Ovary (tissue), 10 donors: ENCODE results near the gene NUBPL. TPM values are rescaled to one million over a fixed set of nuclear protein-coding genes. Genes with fewer than 3 reads are reported as not detected.

Experiments
- DNase-seq, 5 donors: peaks; one replicate each; pipeline ENCODE4 v3.0.0-alpha.2; 2019 to 2020
- H3K27ac ChIP-seq, 2 donors: fragments of 200-600 bp; one replicate each; pipeline versions ENCODE4 v1.5.1 to v1.8.0; 2019 to 2022
- H3K27me3 ChIP-seq: fragments of 200-600 bp; one replicate; pipeline ENCODE4 v1.8.0; 2022
- H3K36me3 ChIP-seq: fragments of 200-600 bp; sonication (generic); one replicate; pipeline ENCODE4 v1.5.1; 2019
- H3K4me1 ChIP-seq: one replicate; pipeline ENCODE4 v1.8.1; 2013; ENCODE audit warnings: mild to moderate bottlenecking, moderate library complexity; ENCODE audit not compliant: insufficient read depth
- H3K4me3 ChIP-seq: fragments of 200-600 bp; sonication (generic); one replicate; pipeline ENCODE4 v1.5.1; 2017
- H3K9me3 ChIP-seq, 2 donors: fragments of 200-600 bp in 1 of 2; sonication (generic) in 1 of 2; one replicate each; pipeline versions ENCODE4 v1.5.1 to v1.8.1; 2013 to 2019; ENCODE audit warnings: mild to moderate bottlenecking in 1 of 2, moderate library complexity in 1 of 2
- EP300 ChIP-seq: sonication (generic); formaldehyde crosslinking; IDR thresholded peaks from one replicate; pipeline ENCODE4 v1.6.1; 2017; ENCODE audit warnings: antibody characterized with exemption
- POLR2A ChIP-seq: fragments of 450-650 bp; IDR thresholded peaks from one replicate; pipeline ENCODE4 v1.6.1; 2017; ENCODE audit warnings: antibody characterized with exemption, mild to moderate bottlenecking, moderate library complexity
- WGBS, 3 donors: extraction: QIAGEN DNeasy Blood & Tissue Kit in 1 of 3; methylation state at CpG; one replicate each; pipeline versions ENCODE4 v1.1.5 to v1.1.7; 2013 to 2017; 5-methylcytosine and 5-hydroxymethylcytosine counted together
- intact Hi-C, 4 donors: fragments of 100-400 bp; cut with DNase I; formaldehyde crosslinking; loops; one replicate each; pipeline versions ENCODE4 v1.11.0 to v1.15.1; 2022 to 2023
- long read RNA-seq, 3 donors: library from polyadenylated mRNA in 2 of 3; unstranded in 2 of 3; transcript quantifications; one replicate each; pipeline ENCODE4 v2.0.0 and lab custom pipeline, GENCODE V29; 2021 to 2026
- polyA plus RNA-seq, 2 donors: library from polyadenylated mRNA; stranded (reverse); fragments of 200-250 nt in 1 of 2; fragments of 350-450 nt in 1 of 2; fragmentation: Illumina TruSeq in 1 of 2; extraction: RNeasy Lipid Tissue Mini Kit (QIAGEN cat#74804) in 1 of 2; gene quantifications; one replicate each; pipeline ENCODE4 v1.2.3, GENCODE V29; 2013 to 2014
- total RNA-seq, 7 donors: library from RNA; depleted of rRNA in 2 of 7; stranded (reverse); fragments of >200 nt in 2 of 7; fragmentation: NEBNext Ultra II Directional in 3 of 7; extraction: Animal tissue kit (Norgen Biotek cat#: 25700) in 3 of 7; gene quantifications; one replicate each; pipeline versions ENCODE4 v1.1.0 to v1.2.4, GENCODE V29; 2016 to 2023
- TF ChIP-seq, protein P1 (sequence below), 3 donors: fragments of 450-650 bp in 2 of 3; fragments of 200-600 bp in 1 of 3; IDR thresholded peaks; one replicate each; pipeline versions ENCODE4 v1.5.1 to v1.8.0; 2016 to 2022; ENCODE audit warnings: antibody characterized with exemption in 3 of 3, mild to moderate bottlenecking in 1 of 3
- donor health status: DM: no; HTN: no; CAD: no; lungs with moderate emphysema.
- donor health status: DM: no; HTN: no; CAD: no.
- donor health status: Bipolar disorder and iron deficiency.
- donor health status: DM: yes; HTN: yes; CAD: no.
- donor health status: DM: no; HTN: no; CAD: no.
- donor health status: DM: yes; HTN: yes; CAD: no.

NUBPL gene, protein sequence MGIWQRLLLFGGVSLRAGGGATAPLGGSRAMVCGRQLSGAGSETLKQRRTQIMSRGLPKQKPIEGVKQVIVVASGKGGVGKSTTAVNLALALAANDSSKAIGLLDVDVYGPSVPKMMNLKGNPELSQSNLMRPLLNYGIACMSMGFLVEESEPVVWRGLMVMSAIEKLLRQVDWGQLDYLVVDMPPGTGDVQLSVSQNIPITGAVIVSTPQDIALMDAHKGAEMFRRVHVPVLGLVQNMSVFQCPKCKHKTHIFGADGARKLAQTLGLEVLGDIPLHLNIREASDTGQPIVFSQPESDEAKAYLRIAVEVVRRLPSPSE
- 10 to 100 TPM in 6 of 7 donors, 1 to 10 TPM in 1; 9.8 to 17.6 (median 14.0) TPM for total RNA-seq
- 10 to 100 TPM in 1 of 2 donors, 1 to 10 TPM in 1; 5.8 to 12.0 TPM for polyA plus RNA-seq
- long read RNA-seq, donor 1, transcript NUBPL-201 (11 exons, 3,049 nt), result major isoform, 40 of 54 reads
- long read RNA-seq, donor 1, partial matches to known transcripts, result 6 of 54 reads
- long read RNA-seq, donor 1, other reads (novel, unspliced or antisense), result 8 of 54 reads
- long read RNA-seq, donor 2, full-length matches to known transcripts, result 11 of 11 reads
- long read RNA-seq, donor 2, partial matches to known transcripts, result 0 of 11 reads
- long read RNA-seq, donor 2, other reads (novel, unspliced or antisense), result 0 of 11 reads
- long read RNA-seq, donor 3, transcript NUBPL-201 (11 exons, 3,049 nt), result major isoform, 10 of 12 reads
- long read RNA-seq, donor 3, partial matches to known transcripts, result 0 of 12 reads
- long read RNA-seq, donor 3, other reads (novel, unspliced or antisense), result 2 of 12 reads

DNA sequence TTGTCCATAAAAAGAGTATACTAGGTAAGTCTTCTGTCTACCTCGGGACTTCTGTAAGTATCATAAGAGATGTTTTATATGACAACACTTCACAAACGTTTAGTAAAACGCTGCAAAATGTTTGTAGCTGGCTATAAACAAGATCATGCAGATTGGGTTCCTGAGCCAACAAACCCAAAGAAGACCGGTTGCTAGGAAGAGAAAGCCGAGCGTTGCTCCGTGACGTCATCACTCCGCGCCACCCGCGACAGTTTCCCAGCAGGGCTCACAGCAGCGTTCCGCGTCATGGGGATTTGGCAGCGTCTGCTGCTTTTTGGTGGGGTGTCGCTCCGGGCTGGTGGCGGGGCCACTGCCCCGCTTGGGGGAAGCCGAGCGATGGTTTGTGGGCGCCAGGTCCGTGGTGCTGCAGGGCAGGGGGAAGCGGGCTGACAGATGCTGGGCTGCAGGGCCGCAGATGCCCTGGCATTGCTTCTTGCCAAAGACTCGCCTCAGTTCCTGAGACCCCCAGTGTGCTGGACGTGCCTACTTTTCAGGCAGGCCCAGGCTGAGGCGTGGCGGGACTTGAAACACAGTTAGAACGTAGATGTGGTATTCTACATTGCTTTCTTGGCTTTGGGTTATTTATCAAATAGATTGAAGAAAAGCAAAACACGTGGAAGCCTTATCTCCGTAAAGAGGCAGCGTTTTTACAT lies at the start of gene NUBPL:
NUBPL (plus strand) TSS at position 250 of the 692 bp plus-strand sequence; CDS start at position 286, 36 bp downstream.
- peak; percentile 15 for TF ChIP-seq EP300
- TF ChIP-seq, protein P1, sequence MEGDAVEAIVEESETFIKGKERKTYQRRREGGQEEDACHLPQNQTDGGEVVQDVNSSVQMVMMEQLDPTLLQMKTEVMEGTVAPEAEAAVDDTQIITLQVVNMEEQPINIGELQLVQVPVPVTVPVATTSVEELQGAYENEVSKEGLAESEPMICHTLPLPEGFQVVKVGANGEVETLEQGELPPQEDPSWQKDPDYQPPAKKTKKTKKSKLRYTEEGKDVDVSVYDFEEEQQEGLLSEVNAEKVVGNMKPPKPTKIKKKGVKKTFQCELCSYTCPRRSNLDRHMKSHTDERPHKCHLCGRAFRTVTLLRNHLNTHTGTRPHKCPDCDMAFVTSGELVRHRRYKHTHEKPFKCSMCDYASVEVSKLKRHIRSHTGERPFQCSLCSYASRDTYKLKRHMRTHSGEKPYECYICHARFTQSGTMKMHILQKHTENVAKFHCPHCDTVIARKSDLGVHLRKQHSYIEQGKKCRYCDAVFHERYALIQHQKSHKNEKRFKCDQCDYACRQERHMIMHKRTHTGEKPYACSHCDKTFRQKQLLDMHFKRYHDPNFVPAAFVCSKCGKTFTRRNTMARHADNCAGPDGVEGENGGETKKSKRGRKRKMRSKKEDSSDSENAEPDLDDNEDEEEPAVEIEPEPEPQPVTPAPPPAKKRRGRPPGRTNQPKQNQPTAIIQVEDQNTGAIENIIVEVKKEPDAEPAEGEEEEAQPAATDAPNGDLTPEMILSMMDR (IDR thresholded peaks at IDR 0.05), result no peak
- TF ChIP-seq POLR2A, result peak; percentile 36
- Histone ChIP-seq H3K4me1 (no peaks in the 10 kb centered on the region), H3K9me3 (no peaks in the 10 kb centered on the region), H3K27ac (peak within 1 kb of the TSS in 1 of 2 donors; percentile 51), H3K36me3 (no peaks in the 10 kb centered on the region), H3K27me3 (no peaks in the 10 kb centered on the region), H3K4me3 (peak within 1 kb of the TSS; percentile 87)
- intact Hi-C loops, result no loop called here
- WGBS, 3 donors, result 0% methylated on average over 32 to 34 of the region's 34 CpGs
- DNase-seq, result peak; percentile 92 to 97 (median 96)

DNA sequence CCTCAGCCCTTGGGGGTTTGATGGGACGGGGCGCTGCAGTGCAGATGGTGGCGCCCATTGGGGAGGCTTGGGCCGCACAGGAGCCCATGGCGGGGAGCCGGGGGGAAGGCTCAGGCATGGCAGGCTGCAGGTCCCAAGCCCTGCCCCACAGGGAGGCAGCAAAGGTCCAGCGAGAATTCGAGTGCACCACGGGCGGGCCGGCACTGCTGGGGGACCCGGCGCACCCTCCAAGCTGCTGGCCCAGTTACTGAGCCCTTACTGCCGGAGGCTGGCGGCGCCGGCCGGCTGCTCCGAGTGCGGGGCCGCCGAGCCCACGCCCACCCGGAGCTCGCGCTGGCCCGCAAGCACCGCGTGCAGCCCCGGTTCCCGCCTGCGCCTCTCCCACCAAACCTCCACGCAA lies 34.1 kb upstream of the NUBPL start:
- Histone ChIP-seq H3K4me3 (no peak overlapping the region), H3K36me3 (no peaks in the 10 kb centered on the region), H3K27me3 (no peaks in the 10 kb centered on the region), H3K9me3 (no peaks in the 10 kb centered on the region), H3K27ac (no peak overlapping the region), H3K4me1 (no peaks in the 10 kb centered on the region)
- intact Hi-C loops, result no loop called here
- TF ChIP-seq POLR2A (no peak), EP300 (no peak)
- TF ChIP-seq, protein P1 (IDR thresholded peaks at IDR 0.05), result no peak
- no peak for DNase-seq
- WGBS, 3 donors, result 94 to 98% (median 96%) methylated on average over 28 to 33 of the region's 33 CpGs

DNA sequence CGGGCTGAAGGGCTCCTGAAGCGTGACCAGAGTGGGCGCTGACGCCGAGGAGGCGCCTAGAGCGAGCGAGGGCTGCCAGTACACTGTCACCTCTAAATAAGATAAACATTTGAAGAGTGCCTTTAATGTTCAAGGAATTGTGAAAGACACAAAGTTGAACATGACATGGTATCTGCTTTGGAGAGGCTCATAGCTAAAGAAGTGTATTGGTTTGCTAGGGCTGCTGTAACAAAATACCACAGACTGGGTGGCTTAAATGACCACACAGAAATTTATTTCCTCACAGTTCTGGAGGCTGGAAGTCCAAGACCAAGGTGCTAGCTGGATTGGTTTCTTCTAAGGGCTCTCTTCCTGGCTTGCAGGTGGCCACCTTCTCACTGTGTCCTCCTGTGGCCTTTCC lies 33.7 kb upstream of the NUBPL start:
- TF ChIP-seq, protein P1 (IDR thresholded peaks at IDR 0.05), result no peak
- TF ChIP-seq EP300, result no peak
- no peak for TF ChIP-seq POLR2A
- intact Hi-C loops, result no loop called here
- no peaks in the 10 kb centered on the region for H3K36me3 ChIP-seq
- H3K27me3 ChIP-seq, result no peaks in the 10 kb centered on the region
- DNase-seq, result no peak
- no peak overlapping the region for H3K27ac ChIP-seq
- H3K9me3 ChIP-seq, result no peaks in the 10 kb centered on the region
- no peak overlapping the region for H3K4me3 ChIP-seq
- H3K4me1 ChIP-seq, result no peaks in the 10 kb centered on the region
- 88 to 95% (median 93%) methylated on average over 8 of the region's 8 CpGs for WGBS, 3 donors

DNA sequence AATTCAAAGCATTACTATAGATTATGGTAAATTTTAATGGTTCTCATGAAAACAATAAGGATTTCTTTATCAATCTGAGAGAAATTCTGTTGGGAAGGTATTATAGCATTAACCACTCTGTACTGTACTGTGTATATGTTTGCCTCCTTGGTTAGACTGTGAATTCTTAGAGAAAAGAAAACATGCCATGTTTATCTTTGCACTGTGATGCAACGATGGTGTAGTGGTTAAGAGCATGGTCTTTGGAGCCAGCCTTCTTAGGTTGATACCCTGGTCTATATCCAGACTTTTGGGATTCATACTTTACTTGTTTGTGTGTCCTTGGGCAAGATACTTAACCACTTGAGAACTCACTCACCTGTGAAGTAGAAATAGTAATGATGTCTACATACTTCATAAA lies 32.2 kb upstream of the NUBPL start:
- intact Hi-C loops, result no loop called here
- no peak for DNase-seq
- H3K4me1 ChIP-seq, result no peaks in the 10 kb centered on the region
- no peaks in the 10 kb centered on the region for H3K27me3 ChIP-seq
- H3K36me3 ChIP-seq, result no peaks in the 10 kb centered on the region
- WGBS, 3 donors, result 19 to 47% (median 29%) methylated on average over 1 of the region's 1 CpG
- no peaks in the 10 kb centered on the region for H3K9me3 ChIP-seq
- no peak overlapping the region for H3K4me3 ChIP-seq
- TF ChIP-seq EP300 (no peak), POLR2A (no peak)
- TF ChIP-seq, protein P1 (IDR thresholded peaks at IDR 0.05), result no peak
- no peak overlapping the region for H3K27ac ChIP-seq
